Erythroblast (primary cell): ENCODE data around the gene BEX3.

Source experiments
- GATA1 ChIP-seq: IDR thresholded peaks from 2 replicates; pipeline ENCODE4 v1.6.1; 2011; ENCODE audit warnings: low read depth, mild to moderate bottlenecking, control low read depth, low read length, moderate library complexity
- POLR2A ChIP-seq: IDR thresholded peaks from 2 replicates; pipeline ENCODE4 v1.6.1; 2011; ENCODE audit warnings: mild to moderate bottlenecking, low read length

DNA sequence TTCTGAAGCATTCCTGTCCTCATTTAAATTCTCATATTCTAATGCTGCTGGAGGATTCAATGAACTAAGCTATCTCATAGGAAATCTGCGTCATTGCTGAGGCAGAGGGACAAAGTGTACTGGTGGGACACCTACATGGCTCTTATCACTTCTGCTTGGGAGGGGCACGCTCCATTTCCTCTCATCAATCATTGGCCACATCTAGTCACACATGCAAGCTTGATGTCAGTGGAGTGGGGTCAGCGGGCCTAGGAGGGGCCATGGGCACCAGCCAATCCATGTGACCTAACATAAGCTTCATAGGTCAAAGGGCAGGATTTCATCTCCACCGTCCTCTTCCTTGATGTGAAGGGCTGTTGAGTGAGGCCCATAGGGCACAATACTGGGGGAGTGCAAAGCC lies 21.4 kb downstream of the BEX3 start:
- TF ChIP-seq POLR2A (no peak), GATA1 (no peak)
